VCaP (cell line): Measurements from ENCODE around the gene GPR162.
A peak's percentile ranks its signal among the peaks of the same experiment; 100 is the strongest.

Experiments used
- H3K27ac ChIP-seq: fragments of 450-650 bp; 2 replicates; pipeline ENCODE4 v1.5.1; 2017
- TF ChIP-seq, protein P1 (sequence below): fragments of 450-650 bp; conservative IDR thresholded peaks from 2 replicates; pipeline ENCODE4 v1.5.1; 2017; ENCODE audit warnings: mild to moderate bottlenecking, moderate library complexity

The GPR162 gene

DNA sequence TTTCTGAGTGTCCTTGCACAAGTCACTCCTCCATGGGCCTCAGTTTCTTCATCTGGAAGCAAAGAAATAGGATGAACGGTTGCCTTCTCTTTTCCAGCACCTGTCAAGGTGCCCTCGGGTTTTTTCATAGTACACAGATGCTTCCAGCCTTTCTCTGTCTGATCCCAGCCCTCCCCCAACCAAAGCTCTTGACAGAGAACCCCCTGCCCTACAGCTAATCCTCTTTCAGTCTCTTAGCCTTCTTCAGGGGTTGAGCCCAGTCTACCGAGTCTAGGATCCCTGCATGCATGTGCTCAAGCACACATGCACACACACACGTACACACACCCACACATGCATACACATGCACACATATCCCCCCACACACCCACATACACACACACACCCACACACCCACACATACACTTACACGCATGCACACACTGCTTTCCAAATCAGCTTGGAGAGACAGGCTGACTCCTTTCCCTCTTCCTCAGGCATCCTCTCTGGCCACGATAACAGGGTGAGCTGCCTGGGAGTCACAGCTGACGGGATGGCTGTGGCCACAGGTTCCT is 24.8 kb downstream of the GPR162 start:
- no peak overlapping the region for H3K27ac ChIP-seq
- TF ChIP-seq, protein P1, sequence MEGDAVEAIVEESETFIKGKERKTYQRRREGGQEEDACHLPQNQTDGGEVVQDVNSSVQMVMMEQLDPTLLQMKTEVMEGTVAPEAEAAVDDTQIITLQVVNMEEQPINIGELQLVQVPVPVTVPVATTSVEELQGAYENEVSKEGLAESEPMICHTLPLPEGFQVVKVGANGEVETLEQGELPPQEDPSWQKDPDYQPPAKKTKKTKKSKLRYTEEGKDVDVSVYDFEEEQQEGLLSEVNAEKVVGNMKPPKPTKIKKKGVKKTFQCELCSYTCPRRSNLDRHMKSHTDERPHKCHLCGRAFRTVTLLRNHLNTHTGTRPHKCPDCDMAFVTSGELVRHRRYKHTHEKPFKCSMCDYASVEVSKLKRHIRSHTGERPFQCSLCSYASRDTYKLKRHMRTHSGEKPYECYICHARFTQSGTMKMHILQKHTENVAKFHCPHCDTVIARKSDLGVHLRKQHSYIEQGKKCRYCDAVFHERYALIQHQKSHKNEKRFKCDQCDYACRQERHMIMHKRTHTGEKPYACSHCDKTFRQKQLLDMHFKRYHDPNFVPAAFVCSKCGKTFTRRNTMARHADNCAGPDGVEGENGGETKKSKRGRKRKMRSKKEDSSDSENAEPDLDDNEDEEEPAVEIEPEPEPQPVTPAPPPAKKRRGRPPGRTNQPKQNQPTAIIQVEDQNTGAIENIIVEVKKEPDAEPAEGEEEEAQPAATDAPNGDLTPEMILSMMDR = no peak

DNA sequence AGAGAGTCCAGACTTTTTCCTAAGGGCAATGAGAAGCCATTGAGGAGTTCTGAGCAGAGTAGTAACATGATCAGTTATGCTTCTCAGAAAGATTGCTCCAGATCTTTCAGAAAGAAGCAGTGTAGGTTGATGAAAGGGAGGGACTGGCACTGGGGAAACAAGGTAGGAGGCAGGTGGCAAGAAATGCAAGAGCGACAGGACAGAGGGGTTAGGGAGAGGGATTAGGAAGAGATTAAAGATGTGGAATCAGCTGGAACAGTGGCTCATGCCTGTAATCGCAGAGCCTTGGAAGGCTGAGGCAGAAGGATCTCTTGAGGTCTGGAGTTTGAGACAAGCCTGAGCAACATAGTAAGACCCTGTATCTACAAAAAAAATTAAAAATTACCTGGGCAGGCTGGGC is 26.1 kb downstream of the GPR162 start:
- TF ChIP-seq, protein P1 = no peak
- H3K27ac ChIP-seq = no peak overlapping the region

DNA sequence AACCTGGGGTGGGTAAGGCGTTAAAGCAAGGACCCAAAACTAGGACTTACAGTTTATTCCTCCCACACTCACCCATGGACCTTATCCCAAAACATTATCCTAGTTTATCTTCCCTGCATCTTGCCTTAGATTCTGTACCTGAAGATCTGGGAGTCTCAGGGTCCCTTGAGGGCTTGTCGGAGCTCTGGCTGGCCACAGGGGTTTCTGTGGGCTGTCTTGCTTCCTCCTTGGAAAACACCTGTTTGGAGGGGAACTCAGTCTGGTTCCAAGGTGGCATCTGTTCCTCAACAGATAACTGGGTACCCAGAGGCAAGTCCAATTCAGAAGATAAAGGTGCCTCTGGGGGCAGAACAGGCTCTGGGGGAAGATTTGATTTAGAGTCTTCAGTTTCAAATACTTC is 27.8 kb downstream of the GPR162 start:
- TF ChIP-seq, protein P1 = no peak
- no peak overlapping the region for H3K27ac ChIP-seq

DNA sequence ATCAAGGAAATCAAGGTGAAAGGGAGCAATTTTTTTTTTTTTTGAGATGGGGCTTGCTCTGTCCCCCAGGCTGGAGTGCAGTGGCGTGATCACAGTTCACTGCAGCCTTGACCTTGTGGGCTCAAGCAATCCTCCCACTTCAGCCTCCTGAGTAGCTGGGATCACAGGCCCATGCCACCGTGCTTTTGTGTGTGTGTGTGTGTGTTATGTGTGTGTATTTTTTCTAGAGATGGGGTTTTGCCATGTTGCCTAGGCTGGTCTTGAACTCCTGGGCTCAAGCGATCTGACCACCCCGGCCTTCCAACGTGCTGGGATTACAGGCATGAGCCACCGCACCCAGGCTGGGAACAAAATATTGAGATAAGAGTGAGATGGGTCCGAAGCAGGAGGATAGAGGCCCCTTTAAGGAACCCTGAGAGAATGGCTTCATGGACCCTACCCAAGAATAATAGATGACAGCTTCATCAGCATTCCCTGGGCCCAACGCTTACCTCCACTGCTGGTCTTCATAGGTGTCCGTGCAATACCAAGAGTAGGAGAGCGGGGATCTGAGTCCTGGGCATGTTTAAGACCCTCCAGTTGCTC is 28.4 kb downstream of the GPR162 start:
- peak overlapping the region; percentile 87; the same call in 1 of the 2 replicates for H3K27ac ChIP-seq
- TF ChIP-seq, protein P1 = no peak

DNA sequence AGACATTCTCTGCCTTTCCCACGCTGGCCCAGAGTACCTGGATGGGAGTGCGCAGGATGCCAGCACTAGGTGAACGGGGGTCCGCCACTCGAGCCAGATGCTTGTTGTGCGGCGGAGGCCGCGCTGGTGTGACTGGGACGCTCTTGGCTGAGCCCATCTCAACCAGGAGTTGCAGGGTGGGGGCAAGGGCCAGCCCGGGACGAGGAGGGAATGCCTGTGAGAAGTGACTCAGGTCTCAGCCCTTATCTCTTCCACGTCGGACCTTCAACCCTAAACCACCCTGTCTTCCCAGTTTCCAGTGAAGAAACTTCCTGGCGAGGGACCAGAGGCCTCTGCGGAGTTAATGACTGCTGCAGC is 29.2 kb downstream of the GPR162 start:
- H3K27ac ChIP-seq = peak overlapping the region; percentile 87
- TF ChIP-seq, protein P1 = no peak

DNA sequence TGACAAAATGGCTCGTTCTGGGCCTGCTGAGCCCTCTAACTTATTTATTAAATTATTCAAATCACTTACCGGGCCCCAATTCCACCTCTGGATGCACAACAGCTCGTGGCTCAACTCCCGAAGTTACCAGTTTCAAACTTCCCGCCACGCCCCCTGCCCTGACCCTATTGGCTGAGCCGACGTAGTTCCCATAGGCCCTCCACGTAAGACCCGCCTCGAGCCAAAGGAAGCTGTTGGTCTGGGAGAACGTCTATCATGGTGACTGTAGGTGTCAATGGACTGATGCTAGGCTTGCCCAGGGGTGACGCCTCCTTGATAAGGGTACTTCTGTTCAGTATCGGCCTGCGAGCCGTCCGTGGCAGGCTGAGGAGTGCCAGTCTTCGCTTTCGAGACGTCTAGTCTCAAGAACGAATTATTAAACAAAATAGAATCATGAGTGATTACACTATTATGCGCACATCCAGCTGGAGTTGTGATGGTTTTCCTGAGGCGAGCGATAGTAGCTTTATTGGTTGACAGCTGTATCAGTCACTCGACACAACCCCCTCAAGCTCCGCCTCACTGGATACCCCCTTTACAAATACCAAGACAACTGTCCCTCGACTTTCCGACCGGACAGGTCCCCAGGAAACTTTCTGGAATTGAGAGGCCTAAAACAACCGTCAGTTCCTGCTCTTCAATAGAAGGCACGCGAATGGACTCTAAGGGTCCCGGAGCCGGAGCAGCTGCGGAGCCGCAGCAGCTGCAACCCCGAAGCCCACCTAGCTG is 29.7 kb downstream of the GPR162 start, which contains the start of gene CDCA3:
TSS of gene CDCA3 (minus strand) at position 134 of the 768 bp plus-strand sequence. CDS start 334 bp downstream, outside the sequence.
- H3K27ac ChIP-seq = peak within 1 kb of the TSS; percentile 87

More for the DNA sequence above, 29.7 kb downstream of the GPR162 start, which contains the start of gene CDCA3:
- TF ChIP-seq, protein P1 = no peak
